ENCODE measurements around the gene ITGB4.

ITGB4 gene

GRCh38 chr17:75720656-75721462 is at the start of gene ITGB4:
Gene ITGB4 (plus strand): TSS chr17:75721459. CDS start chr17:75724704, 3,245 bp downstream.
- peak; percentile 54 for DNase-seq

DNA sequence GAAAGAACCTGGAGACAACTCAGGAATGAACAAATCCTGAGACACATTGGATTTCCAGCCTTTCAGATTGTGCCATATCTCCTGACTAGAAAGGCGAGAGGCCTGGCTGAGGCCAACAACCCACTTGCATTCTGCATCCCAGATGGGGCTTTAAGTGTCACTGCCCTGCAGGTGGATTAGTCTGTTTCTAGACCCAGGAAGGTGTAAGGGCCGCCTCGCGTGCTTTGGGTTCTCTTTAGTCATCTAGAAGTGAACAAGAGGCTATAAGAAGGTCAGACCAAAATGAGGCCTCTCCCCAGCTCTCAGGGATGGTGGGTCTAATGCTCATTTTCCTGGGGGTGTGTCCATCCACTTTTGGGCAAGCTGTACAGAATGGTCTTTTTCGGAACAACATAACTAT is 49.2 kb upstream of the ITGB4 start:
- no peak for DNase-seq

DNA sequence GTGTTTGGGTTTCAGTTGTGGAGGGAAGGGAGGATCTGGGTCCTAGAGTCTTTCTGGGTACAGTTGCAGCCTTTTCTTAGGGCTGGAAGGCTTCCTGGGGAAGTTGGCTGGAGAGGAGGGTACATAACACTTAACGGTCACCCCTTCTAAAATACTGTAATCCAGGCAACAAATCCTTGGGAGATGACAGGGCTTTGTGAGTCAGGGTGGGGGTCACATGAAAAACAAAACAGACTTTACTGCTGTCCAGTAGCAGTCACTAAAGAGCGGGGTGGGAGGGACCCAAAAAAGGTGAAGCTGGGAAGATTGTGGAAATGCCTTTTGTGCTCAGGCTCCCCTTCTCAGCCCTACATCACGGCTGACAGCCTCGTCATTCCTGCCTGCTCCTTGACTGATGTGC is 47.8 kb upstream of the ITGB4 start:
- DNase-seq: no peak

DNA sequence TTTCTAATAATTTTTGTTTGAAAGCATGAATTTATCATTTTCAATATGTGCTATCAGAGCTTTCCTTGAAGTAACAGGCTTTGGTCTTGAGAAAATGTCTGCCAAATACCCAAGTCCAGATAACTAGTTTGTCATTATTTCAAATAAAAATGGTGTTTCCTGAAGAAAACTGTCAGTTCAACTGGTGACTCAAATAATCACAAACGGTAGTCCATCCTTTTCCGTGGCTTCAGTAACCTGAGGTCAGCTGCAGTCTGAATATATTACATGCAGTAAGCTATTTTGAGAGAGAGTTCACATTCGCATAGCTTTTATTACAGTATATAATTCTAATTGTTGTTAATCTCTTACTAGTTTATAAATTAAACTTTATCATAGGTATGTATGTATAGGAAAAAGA is 44.8 kb upstream of the ITGB4 start:
- DNase-seq: no peak

DNA sequence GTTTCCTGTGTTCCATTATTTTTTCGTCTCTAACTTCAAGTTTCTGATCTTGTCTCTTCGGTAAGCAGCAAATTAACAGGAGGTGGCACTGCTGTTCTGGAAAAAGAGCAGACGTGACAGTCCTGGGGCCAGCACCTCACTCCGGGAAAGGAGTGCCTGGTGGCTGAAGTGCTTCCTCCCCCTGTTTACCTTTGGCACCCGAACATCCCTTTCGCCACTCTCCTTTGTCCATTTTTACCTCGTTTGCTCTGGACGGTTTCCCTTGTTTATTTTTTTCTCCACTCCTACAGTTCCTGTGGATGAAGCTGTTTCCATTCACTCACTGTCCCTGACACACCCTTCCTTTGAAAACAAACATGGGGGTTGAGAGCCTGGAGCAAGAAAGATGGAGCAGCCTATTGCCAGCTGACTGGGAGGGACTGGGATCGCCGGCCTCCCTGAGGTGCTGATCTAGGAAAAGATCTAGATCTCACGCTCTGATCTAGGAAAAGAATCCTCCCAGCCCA is 41.5 kb upstream of the ITGB4 start:
- no peak for DNase-seq

DNA sequence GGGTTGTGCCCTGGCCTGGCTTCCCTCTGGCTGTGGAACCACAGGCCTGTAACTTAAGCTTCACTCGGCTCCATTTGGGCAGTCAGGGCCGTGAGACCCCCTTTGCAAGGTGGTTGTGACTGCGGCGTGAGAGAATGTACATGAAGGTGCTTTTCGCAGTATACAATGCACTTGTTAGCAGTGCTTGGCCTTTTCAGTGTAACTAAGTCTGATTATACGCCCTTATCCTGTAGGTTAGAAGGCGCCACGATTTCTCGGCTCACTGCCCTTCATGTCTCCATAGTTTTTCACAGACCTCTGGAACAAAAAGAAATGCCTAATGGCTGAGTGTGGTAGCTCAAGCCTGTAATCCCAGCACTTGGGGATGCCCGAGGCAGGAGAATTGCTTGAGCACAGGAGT is 40.8 kb upstream of the ITGB4 start:
- DNase-seq: no peak

- no peak for DNase-seq
These were observed 40.0 kb upstream of the ITGB4 start for GRCh38 chr17:75681289-75681688.

- DNase-seq: no peak
These were observed 37.7 kb upstream of the ITGB4 start for GRCh38 chr17:75683583-75683982.

GRCh38 chr17:75684249-75684648 is 37.0 kb upstream of the ITGB4 start:
- no peak for DNase-seq

DNA sequence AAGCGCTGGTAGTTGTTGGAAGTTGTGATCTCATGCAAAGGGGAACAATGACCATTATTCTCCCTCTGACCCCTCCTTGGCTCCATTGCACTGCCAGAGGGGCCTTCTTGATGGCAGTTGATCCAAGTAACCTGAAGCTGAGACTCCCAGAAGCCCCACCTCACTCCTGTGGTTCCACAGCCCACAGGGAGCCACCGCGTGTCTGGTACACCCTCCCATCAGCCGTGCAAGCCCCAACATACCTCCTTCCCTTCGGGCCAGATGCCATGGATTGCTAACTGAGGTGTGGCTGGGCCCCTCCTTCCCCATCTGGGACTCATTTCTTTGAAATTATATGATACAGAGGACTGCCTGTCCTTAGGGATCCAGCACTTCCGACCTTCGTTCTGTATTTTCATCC is 36.3 kb upstream of the ITGB4 start:
- DNase-seq: no peak

DNA sequence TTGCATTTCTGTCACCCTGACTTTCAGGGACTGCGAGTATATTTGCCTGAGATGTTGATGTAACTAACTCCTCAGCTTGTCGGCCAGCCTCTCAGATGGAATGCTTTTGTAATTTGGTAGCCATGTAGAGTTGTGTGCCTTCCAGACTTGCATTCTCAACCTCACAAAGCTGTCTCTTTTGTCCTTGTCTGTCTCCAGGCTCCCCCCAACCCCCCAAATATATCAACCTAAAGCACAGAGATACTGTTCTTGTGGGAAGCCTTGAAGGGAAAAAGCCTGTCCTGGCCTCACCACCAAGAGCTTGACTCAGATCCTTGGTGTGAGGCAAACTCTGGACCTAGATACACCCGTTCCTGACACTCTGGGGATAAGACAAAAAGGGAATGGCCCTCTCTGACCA is 35.8 kb upstream of the ITGB4 start:
- DNase-seq: no peak

- DNase-seq: no peak
These were observed 32.9 kb upstream of the ITGB4 start for GRCh38 chr17:75688209-75688825.

GRCh38 chr17:75689441-75689873 is 31.8 kb upstream of the ITGB4 start:
- no peak for DNase-seq

GRCh38 chr17:75691371-75691791 is 29.9 kb upstream of the ITGB4 start:
- no peak for DNase-seq

DNA sequence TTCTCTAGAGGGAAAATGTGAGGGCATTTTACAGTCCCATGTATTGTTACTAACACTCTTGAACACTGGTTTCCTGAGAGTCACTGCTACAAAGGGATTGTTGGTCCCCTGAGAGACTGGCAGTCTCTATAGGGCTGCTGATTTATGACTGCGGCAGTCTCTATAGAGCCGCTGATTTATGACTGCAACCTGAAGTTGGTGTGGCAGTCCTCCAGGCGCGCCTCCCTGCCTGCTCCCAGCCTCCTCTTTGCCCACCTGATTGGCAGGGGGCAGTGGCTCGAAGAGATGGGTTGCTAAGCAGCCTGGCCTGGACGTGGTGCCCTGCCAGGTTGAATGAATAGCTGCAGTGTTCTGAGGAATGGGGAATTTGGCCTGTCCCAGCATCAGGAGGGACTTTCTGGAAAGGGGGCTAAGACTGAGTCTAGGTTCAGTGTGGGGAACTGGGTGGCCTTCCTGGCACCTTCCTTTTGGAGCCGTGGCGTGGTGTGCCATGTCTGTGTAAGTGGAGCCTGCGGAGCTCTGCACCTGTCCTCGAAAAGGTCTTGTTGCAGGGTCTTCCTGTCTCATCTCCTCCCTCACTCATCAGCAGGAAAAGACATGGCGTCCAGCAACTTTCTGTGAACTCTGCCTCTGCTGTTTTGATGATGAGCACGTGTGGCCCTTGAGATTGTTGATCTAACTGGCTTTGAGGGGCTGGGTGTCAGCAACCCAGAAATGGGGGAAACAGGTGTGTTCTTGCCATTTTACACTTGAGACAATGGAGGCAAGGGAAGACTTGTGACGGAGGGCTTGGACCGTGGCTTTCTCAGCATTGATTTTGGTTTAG is 29.2 kb upstream of the ITGB4 start:
- DNase-seq: no peak

- DNase-seq: no peak
These were observed 28.3 kb upstream of the ITGB4 start for GRCh38 chr17:75692976-75693375.

DNA sequence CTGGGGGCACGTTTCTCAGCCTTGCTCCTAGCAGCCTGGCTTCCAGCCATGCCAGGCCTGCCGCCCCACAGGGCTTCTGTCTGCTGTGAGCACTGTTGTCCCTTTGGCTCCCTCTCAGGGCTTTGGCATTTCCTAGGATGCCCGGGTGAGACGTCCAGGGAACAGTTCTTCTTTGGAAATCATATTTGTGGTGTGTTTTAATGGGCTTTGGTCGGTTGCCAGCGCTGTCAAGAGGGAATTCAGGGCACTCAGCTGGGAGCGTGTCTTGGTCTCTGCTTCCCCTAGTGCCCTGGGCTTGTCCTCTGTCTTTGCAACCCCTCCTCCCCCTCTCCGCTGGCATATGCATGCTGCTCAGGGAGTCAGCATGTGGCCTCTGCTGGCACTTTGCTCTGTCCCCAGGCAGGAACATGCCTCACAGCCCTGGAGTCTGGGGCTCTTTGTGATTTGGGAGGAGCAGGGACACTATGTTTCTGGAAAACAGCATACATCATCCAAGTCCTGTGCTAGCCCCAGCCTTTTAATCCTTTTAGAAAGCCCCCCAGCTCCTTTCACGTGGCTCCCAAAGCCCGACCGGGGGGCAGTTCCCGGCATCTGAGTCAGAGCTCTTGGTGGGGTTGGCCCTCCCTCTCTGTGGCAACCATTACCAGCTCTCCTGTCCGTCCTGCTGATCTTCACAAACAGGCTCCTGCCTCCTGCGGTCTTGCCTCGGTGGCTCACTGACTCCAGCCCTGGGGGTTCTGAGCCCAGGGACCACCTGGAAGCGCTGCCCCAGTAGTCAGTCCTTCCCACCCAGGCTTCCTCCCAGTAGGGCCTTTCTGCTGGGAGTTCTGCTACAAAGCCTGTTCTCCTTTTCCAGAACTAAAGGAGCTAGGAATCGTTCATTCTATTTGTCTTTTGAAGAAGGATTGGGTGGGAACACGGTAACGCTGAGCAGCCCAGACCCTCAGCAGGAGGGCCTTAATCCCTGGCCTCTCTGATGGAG is 27.5 kb upstream of the ITGB4 start:
- DNase-seq: no peak

GRCh38 chr17:75694536-75694935 is 26.7 kb upstream of the ITGB4 start:
- DNase-seq: no peak

DNA sequence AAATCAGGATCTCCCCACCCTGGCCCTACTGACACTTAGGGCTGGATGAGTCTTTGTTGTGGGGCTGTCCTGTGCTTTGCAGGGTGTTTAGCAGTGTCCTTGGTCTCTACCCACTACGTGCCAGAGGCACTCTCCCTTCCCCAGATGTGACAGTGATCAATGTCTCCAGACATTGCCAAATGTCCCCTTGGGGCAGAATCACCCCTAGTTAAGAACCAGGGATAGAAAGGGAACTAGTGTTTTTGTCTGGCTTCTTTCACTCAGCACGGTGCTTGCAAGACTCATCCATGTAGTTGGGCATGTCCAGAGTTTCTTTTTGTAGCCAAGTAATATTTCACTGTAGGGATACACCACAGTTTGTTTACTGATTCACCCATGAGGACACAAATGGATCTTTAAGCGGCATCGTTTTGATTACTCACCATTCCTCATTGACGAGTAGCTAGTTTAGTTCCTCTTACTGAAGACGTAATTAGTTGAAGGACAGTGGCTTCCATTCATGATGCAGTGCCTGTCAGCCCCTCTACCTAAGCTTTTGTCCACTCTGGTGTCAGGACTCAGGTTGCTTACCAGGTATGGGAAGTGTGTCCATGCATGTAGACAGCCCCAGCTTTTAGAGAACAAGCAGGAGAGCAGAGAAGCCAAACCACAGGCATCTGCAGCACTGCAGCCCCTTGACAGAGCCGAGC is 26.0 kb upstream of the ITGB4 start:
- DNase-seq: no peak

DNA sequence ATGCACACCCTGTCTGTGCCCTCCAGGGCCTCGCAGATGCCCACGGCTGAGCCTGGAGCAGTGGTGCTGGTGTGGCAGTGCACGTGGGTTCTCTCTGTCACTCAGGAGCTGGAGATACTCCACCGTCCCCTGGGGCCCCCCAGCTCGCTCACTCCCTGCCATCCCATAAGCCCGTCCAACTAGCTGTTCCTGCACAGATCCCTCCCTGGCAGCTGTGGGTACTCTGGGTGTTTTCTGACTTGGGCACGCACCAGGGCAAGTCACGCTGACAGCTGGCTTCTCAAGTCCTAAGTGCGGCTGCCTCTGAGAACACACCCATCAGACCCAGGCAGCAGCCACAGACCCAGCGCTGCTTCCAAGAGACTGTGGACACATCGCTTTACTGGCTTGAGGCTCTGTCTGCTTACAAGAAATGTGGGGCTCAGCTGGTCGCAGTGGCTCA is 25.4 kb upstream of the ITGB4 start:
- DNase-seq: no peak

GRCh38 chr17:75697651-75698291 is 23.5 kb upstream of the ITGB4 start:
- DNase-seq: no peak
